Neutrophil (primary cell): ENCODE data around the gene TPRG1.

Experiments used
- H3K27ac ChIP-seq: fragments of 200-600 bp; sonication (generic); 2 replicates; pipeline ENCODE4 v1.5.1; 2016; ENCODE audit warnings: mild to moderate bottlenecking, moderate library complexity
- H3K27me3 ChIP-seq: fragments of 200-600 bp; sonication (generic); 2 replicates; pipeline ENCODE4 v1.6.0; 2016; ENCODE audit warnings: mild to moderate bottlenecking
- H3K36me3 ChIP-seq: fragments of 200-600 bp; sonication (generic); 2 replicates; pipeline ENCODE4 v1.5.1; 2017
- H3K4me1 ChIP-seq, 2 experiments: fragments of 200-600 bp in 1 of 2; sonication (generic) in 1 of 2; 1 replicate in 1 of 2; 2 replicates in 1 of 2; pipeline versions ENCODE4 v1.5.1 to v1.6.1; 2013 to 2016; ENCODE audit warnings: low read depth in 1 of 2, low read length in 1 of 2, mild to moderate bottlenecking in 1 of 2, moderate library complexity in 1 of 2; ENCODE audit not compliant: control insufficient read depth in 1 of 2, insufficient read depth in 1 of 2
- H3K4me3 ChIP-seq, 2 experiments: fragments of 200-600 bp in 1 of 2; sonication (generic) in 1 of 2; 1 replicate in 1 of 2; 2 replicates in 1 of 2; pipeline ENCODE4 v1.5.1; 2013 to 2016; ENCODE audit warnings: low read depth in 1 of 2, low read length in 1 of 2, mild to moderate bottlenecking in 1 of 2, moderate library complexity in 1 of 2
- H3K9me3 ChIP-seq: fragments of 200-600 bp; sonication (generic); 2 replicates; pipeline ENCODE4 v1.5.1; 2016
- TF ChIP-seq, protein P1 (sequence below): fragments of 200-600 bp; sonication (generic); IDR thresholded peaks from 2 replicates; pipeline ENCODE4 v1.5.1; 2016; ENCODE audit warnings: antibody characterized with exemption

TPRG1 gene

GRCh38 chr3:189365609-189366564 is 194.1 kb downstream of the TPRG1 start:
- Histone ChIP-seq H3K36me3 (no peaks in the 10 kb centered on the region), H3K27me3 (no peaks in the 10 kb centered on the region), H3K4me3 (no peak overlapping the region), H3K9me3 (no peaks in the 10 kb centered on the region), H3K27ac (no peak overlapping the region), H3K4me1 (no peaks in the 10 kb centered on the region)
- TF ChIP-seq, protein P1, sequence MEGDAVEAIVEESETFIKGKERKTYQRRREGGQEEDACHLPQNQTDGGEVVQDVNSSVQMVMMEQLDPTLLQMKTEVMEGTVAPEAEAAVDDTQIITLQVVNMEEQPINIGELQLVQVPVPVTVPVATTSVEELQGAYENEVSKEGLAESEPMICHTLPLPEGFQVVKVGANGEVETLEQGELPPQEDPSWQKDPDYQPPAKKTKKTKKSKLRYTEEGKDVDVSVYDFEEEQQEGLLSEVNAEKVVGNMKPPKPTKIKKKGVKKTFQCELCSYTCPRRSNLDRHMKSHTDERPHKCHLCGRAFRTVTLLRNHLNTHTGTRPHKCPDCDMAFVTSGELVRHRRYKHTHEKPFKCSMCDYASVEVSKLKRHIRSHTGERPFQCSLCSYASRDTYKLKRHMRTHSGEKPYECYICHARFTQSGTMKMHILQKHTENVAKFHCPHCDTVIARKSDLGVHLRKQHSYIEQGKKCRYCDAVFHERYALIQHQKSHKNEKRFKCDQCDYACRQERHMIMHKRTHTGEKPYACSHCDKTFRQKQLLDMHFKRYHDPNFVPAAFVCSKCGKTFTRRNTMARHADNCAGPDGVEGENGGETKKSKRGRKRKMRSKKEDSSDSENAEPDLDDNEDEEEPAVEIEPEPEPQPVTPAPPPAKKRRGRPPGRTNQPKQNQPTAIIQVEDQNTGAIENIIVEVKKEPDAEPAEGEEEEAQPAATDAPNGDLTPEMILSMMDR, result no peak

GRCh38 chr3:189368384-189368783 is 196.6 kb downstream of the TPRG1 start:
- Histone ChIP-seq H3K9me3 (no peaks in the 10 kb centered on the region), H3K4me3 (no peak overlapping the region), H3K27ac (no peak overlapping the region), H3K27me3 (no peaks in the 10 kb centered on the region), H3K4me1 (no peaks in the 10 kb centered on the region), H3K36me3 (no peaks in the 10 kb centered on the region)
- TF ChIP-seq, protein P1, result no peak

DNA sequence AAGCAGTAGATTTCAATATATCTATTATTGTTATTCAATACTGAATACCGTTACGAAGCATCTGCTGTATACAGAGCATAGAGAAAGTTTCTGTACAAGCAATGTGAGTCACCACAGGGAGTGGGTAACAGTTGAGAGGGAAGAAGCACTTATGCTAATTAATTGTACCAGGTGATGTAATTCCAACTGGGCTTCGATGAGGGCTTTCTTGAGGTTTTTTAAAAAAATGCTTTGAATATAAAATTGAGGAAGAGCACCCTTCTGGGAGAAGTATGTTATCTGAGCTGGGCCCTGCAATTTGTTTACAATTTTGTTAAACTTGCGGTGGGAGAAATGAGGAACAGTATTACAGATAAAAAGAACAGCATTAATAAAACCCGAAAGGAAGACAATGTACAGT is 197.9 kb downstream of the TPRG1 start:
- Histone ChIP-seq H3K27ac (no peak overlapping the region), H3K9me3 (no peaks in the 10 kb centered on the region), H3K27me3 (no peaks in the 10 kb centered on the region), H3K4me1 (no peaks in the 10 kb centered on the region), H3K4me3 (no peak overlapping the region), H3K36me3 (no peaks in the 10 kb centered on the region)
- TF ChIP-seq, protein P1, result no peak

DNA sequence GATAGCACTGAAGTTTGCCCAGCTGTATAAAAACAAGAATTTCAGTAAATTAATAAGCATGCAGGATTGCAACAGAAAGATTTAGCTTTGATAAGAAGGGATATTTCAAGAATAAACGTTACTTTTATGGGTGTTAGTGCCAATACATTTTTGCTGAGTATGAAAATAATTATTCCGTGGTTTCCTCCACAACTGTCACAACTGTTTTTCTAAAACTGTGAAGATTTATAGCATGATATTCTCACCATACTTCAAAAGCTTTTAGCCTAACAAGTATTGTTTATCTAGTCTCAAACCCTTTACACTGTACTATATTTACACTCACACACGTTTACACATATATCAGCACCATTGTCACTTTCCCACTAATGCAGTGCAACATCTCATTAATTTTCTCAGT is 200.5 kb downstream of the TPRG1 start:
- Histone ChIP-seq H3K4me3 (no peak overlapping the region), H3K4me1 (no peaks in the 10 kb centered on the region), H3K27me3 (no peaks in the 10 kb centered on the region), H3K9me3 (no peaks in the 10 kb centered on the region), H3K36me3 (no peaks in the 10 kb centered on the region), H3K27ac (no peak overlapping the region)
- TF ChIP-seq, protein P1, result no peak
